ENCODE data around the gene SVIL.

DNA sequence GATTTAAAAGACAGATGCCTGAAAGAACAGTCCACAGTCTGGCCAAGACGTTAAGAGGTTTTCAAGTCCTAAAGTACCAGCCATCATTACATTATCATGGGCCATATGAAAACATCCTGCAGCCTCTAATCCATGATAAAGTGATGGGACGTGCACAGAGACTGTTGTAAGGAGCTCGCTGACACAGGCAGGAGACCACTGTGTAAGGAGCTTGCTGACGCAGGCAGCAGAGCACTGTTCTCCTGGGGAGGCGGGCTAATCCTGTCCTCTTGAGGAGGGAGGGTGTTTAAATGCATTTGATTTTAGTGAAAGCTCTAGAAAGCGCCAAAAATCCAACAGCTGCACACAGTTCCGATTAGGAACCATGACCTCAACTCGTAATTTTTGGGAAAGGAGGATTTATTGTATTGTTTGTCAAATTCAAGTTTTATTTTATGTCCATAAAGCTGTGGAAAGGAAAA, 16.9 kb downstream of the SVIL start:
- TF ChIP-seq, protein P1, sequence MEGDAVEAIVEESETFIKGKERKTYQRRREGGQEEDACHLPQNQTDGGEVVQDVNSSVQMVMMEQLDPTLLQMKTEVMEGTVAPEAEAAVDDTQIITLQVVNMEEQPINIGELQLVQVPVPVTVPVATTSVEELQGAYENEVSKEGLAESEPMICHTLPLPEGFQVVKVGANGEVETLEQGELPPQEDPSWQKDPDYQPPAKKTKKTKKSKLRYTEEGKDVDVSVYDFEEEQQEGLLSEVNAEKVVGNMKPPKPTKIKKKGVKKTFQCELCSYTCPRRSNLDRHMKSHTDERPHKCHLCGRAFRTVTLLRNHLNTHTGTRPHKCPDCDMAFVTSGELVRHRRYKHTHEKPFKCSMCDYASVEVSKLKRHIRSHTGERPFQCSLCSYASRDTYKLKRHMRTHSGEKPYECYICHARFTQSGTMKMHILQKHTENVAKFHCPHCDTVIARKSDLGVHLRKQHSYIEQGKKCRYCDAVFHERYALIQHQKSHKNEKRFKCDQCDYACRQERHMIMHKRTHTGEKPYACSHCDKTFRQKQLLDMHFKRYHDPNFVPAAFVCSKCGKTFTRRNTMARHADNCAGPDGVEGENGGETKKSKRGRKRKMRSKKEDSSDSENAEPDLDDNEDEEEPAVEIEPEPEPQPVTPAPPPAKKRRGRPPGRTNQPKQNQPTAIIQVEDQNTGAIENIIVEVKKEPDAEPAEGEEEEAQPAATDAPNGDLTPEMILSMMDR (IDR thresholded peaks at IDR 0.05; ENCODE audit: poor library complexity, severe bottlenecking): no peak
- TF ChIP-seq EP300 (conservative IDR thresholded peaks at IDR 0.05; ENCODE audit: poor library complexity, severe bottlenecking): no peak
- TF ChIP-seq EZH2 (IDR thresholded peaks at IDR 0.05; ENCODE audit: borderline replicate concordance, insufficient read depth, low read length, poor library complexity, severe bottlenecking): no peak
- TF ChIP-seq POLR2AphosphoS5 (IDR thresholded peaks at IDR 0.05): no peak
- TF ChIP-seq, protein P2, sequence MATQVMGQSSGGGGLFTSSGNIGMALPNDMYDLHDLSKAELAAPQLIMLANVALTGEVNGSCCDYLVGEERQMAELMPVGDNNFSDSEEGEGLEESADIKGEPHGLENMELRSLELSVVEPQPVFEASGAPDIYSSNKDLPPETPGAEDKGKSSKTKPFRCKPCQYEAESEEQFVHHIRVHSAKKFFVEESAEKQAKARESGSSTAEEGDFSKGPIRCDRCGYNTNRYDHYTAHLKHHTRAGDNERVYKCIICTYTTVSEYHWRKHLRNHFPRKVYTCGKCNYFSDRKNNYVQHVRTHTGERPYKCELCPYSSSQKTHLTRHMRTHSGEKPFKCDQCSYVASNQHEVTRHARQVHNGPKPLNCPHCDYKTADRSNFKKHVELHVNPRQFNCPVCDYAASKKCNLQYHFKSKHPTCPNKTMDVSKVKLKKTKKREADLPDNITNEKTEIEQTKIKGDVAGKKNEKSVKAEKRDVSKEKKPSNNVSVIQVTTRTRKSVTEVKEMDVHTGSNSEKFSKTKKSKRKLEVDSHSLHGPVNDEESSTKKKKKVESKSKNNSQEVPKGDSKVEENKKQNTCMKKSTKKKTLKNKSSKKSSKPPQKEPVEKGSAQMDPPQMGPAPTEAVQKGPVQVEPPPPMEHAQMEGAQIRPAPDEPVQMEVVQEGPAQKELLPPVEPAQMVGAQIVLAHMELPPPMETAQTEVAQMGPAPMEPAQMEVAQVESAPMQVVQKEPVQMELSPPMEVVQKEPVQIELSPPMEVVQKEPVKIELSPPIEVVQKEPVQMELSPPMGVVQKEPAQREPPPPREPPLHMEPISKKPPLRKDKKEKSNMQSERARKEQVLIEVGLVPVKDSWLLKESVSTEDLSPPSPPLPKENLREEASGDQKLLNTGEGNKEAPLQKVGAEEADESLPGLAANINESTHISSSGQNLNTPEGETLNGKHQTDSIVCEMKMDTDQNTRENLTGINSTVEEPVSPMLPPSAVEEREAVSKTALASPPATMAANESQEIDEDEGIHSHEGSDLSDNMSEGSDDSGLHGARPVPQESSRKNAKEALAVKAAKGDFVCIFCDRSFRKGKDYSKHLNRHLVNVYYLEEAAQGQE (IDR thresholded peaks at IDR 0.05; ENCODE audit: borderline replicate concordance): no peak
